ENCODE measurements around the gene SLC12A7.

DNA sequence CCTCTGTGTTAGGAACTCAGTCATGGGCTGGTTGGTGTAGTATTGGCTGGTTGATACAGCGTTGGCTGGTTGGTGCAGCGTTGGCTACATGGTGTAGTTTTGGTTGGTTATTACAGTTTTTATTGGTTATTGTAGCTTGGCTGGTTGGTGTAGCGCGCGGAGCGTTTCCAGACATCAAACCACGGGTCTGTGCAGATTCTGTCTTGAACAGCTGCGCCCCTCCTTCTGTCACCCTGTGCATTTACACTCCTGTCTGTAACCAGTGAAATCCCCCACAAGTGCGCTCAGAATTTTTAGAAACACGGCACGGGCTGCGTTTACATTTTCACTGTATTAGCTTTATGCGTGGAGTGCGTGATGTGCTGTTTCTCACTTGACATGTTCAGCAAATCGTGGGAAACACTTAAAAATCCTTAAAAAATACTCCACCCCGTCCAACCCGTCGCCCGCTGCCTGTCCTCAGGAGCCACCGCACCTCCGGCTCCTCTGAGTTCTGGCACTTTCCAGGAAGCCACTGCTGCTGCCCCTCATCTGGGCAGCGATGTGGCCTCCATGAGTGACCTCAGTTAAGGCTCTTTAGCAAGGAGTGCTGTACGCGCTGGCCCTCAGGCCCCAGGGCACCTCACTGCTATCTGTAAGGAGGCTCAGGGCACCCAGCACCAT is 82.5 kb downstream of the SLC12A7 start:
- no peak for TF ChIP-seq CTCF (IDR thresholded peaks at IDR 0.05)
- no peak for TF ChIP-seq POLR2A (IDR thresholded peaks at IDR 0.05)
- TF ChIP-seq EP300 (IDR thresholded peaks at IDR 0.05): no peak

Measured in ovary (tissue), 3 donors.